SK-N-SH (cell line): ENCODE results near the gene PEMT. TPM values are rescaled to one million over a fixed set of nuclear protein-coding genes. Genes with fewer than 3 reads are reported as not detected.

Source experiments
- CTCF ChIA-PET: fragments of 300-600, 350-600 bp; formaldehyde crosslinking; extraction: SDS; loops from one replicate; lab custom pipeline; 2021; lab: Yijun Ruan, JAX
- POLR2A ChIA-PET: fragments of 350-600 bp; sonication (Branson Sonifier 250); formaldehyde crosslinking; extraction: SDS; loops from one replicate; lab custom pipeline; 2020; ENCODE audit warnings: antibody characterized with exemption, inconsistent platforms; lab: Yijun Ruan, JAX
- DNase-seq: peaks from one replicate; pipeline ENCODE4 v3.0.0; 2012
- H2AFZ ChIP-seq: fragments of 200-600 bp; sonication (generic); 2 replicates; pipeline ENCODE4 v1.8.1; 2016; ENCODE audit warnings: antibody characterized with exemption, mild to moderate bottlenecking, low read depth
- H3F3A ChIP-seq: fragments of 200-600 bp; sonication (generic); replicated peaks from 2 replicates; pipeline ENCODE3; 2016; ENCODE audit warnings: antibody characterized with exemption, mild to moderate bottlenecking; ENCODE audit not compliant: insufficient read depth
- H3K27ac ChIP-seq, 2 experiments: fragments of 200-500 bp in 1 of 2; fragments of 200-600 bp in 1 of 2; sonication (Bioruptor generic) in 1 of 2; sonication (generic), shearing (Covaris generic) in 1 of 2; 2 replicates each; pipeline versions ENCODE4 v1.5.1 to v1.6.1; 2014 to 2016; ENCODE audit warnings: low read depth in 2 of 2, inconsistent platforms in 1 of 2, low read length in 1 of 2, mild to moderate bottlenecking in 1 of 2, mixed read lengths in 1 of 2
- H3K27me3 ChIP-seq: fragments of 200-600 bp; sonication (generic), shearing (Covaris generic); 2 replicates; pipeline ENCODE4 v1.6.1; 2016; ENCODE audit warnings: mixed run types; ENCODE audit not compliant: insufficient read depth
- H3K36me3 ChIP-seq, 2 experiments: fragments of 200-500 bp in 1 of 2; fragments of 200-600 bp in 1 of 2; sonication (Bioruptor generic) in 1 of 2; sonication (generic) in 1 of 2; replicated peaks in 1 of 2; 2 replicates each; pipeline versions ENCODE3 to v1.5.1; 2014 to 2016; ENCODE audit warnings: low read length in 1 of 2, mild to moderate bottlenecking in 1 of 2; ENCODE audit not compliant: insufficient read depth in 2 of 2, control insufficient read depth in 1 of 2
- H3K4me1 ChIP-seq, 2 experiments: fragments of 200-500 bp in 1 of 2; fragments of 200-600 bp in 1 of 2; sonication (Bioruptor generic) in 1 of 2; sonication (generic), shearing (Covaris generic) in 1 of 2; 2 replicates each; pipeline versions ENCODE4 v1.5.1 to v1.6.1; 2014 to 2016; ENCODE audit warnings: low read depth in 1 of 2, low read length in 1 of 2, mixed run types in 1 of 2; ENCODE audit not compliant: insufficient read depth in 2 of 2, control insufficient read depth in 1 of 2
- H3K4me2 ChIP-seq: fragments of 200-600 bp; sonication (generic), shearing (Covaris generic); 2 replicates; pipeline ENCODE4 v1.6.1; 2017; ENCODE audit warnings: mixed run types
- H3K4me3 ChIP-seq, 2 experiments: fragments of 200-500 bp in 1 of 2; fragments of 200-600 bp in 1 of 2; sonication (Bioruptor generic) in 1 of 2; sonication (generic), shearing (Covaris generic) in 1 of 2; 2 replicates each; pipeline versions ENCODE4 v1.5.1 to v1.8.1; 2014 to 2016; ENCODE audit warnings: low read depth in 2 of 2, inconsistent platforms in 1 of 2, low read length in 1 of 2, mild to moderate bottlenecking in 1 of 2, mixed read lengths in 1 of 2, moderate library complexity in 1 of 2
- H3K79me2 ChIP-seq: fragments of 200-600 bp; sonication (generic); 2 replicates; pipeline ENCODE4 v1.8.1; 2017; ENCODE audit warnings: mild to moderate bottlenecking; ENCODE audit not compliant: insufficient read depth
- H3K9ac ChIP-seq: fragments of 200-600 bp; sonication (generic); 2 replicates; pipeline ENCODE4 v1.6.1; 2017; ENCODE audit warnings: mixed run types
- H3K9me2 ChIP-seq: fragments of 200-600 bp; sonication (generic); 2 replicates; pipeline ENCODE4 v1.6.1; 2017; ENCODE audit warnings: mixed run types
- H3K9me3 ChIP-seq: fragments of 200-600 bp; sonication (generic); 2 replicates; pipeline ENCODE4 v1.6.1; 2017; ENCODE audit warnings: mixed run types, mild to moderate bottlenecking, moderate library complexity
- H4K20me1 ChIP-seq: fragments of 200-600 bp; sonication (generic); 2 replicates; pipeline ENCODE4 v1.6.1; 2017; ENCODE audit warnings: mild to moderate bottlenecking, mixed run types; ENCODE audit not compliant: insufficient read depth
- EP300 ChIP-seq, 2 experiments: IDR thresholded peaks; 2 replicates each; pipeline versions ENCODE4 v1.4.0 to v1.6.1; 2012; ENCODE audit warnings: borderline replicate concordance in 1 of 2, low read depth in 1 of 2, low read length in 1 of 2
- EZH2phosphoT487 ChIP-seq: fragments of 200-600 bp; sonication (generic); IDR thresholded peaks from 2 replicates; pipeline ENCODE4 v1.6.1; 2017; ENCODE audit warnings: low read depth, mixed run types, mild to moderate bottlenecking, antibody characterized with exemption, moderate library complexity, borderline replicate concordance
- FOSL2 ChIP-seq: IDR thresholded peaks from 2 replicates; pipeline ENCODE4 v1.4.0; 2012; ENCODE audit warnings: low read depth, mild to moderate bottlenecking, moderate library complexity, borderline replicate concordance
- FOXJ3 ChIP-seq: sonication (generic); formaldehyde crosslinking; IDR thresholded peaks from 2 replicates; pipeline ENCODE4 v1.5.1; 2020; ENCODE audit warnings: mild to moderate bottlenecking, missing genetic modification reagents
- GABPA ChIP-seq: IDR thresholded peaks from 2 replicates; pipeline ENCODE4 v1.4.0; 2012; ENCODE audit warnings: low read depth, mild to moderate bottlenecking
- GATA2 ChIP-seq: sonication (generic); formaldehyde crosslinking; IDR thresholded peaks from 2 replicates; pipeline ENCODE4 v1.5.0; 2020; ENCODE audit warnings: mild to moderate bottlenecking, missing genetic modification reagents
- JUND ChIP-seq: IDR thresholded peaks from 2 replicates; pipeline ENCODE4 v1.4.0; 2012
- MEF2A ChIP-seq: IDR thresholded peaks from 2 replicates; pipeline ENCODE4 v1.4.0; 2012; ENCODE audit warnings: low read depth, borderline replicate concordance
- MXI1 ChIP-seq: IDR thresholded peaks from 2 replicates; pipeline ENCODE4 v1.6.1; 2012; ENCODE audit warnings: mild to moderate bottlenecking, low read depth, low read length, improper control_type of control experiment
- POLR2AphosphoS5 ChIP-seq: IDR thresholded peaks from 2 replicates; pipeline ENCODE4 v1.6.1; 2012; ENCODE audit warnings: low read depth, low read length
- RCOR1 ChIP-seq: fragments of 150-350 bp; IDR thresholded peaks from 2 replicates; pipeline ENCODE4 v1.6.1; 2017; ENCODE audit warnings: antibody characterized with exemption, low read length
- SMC3 ChIP-seq: IDR thresholded peaks from 2 replicates; pipeline ENCODE4 v1.6.1; 2012; ENCODE audit warnings: low read depth, low read length, improper control_type of control experiment
- WGBS: methylation state at CpG from one replicate; pipeline ENCODE4 v1.1.6; 2017; ENCODE audit warnings: low lambda C conversion rate; 5-methylcytosine and 5-hydroxymethylcytosine counted together
- polyA plus RNA-seq, 3 experiments: library from polyadenylated mRNA; depleted of rRNA; stranded (reverse); fragments of >200 nt; gene quantifications; 2 replicates each; pipeline ENCODE4 v1.2.3, GENCODE V29; 2012
- TF ChIP-seq, protein P1 (sequence below): IDR thresholded peaks from 2 replicates; pipeline ENCODE4; 2012
- TF ChIP-seq, protein P2 (sequence below): fragments of 150-350 bp; IDR thresholded peaks from 2 replicates; pipeline ENCODE4 v1.6.1; 2016; ENCODE audit warnings: mild to moderate bottlenecking, low read depth, low read length
- TF ChIP-seq, protein P3 (sequence below): IDR thresholded peaks from 2 replicates; pipeline ENCODE4 v1.4.0; 2012; ENCODE audit warnings: low read depth

The PEMT gene
- polyA plus RNA-seq, 1 of the 3 experiments (the other 2 are of a cell fraction) = 52.8 TPM

DNA sequence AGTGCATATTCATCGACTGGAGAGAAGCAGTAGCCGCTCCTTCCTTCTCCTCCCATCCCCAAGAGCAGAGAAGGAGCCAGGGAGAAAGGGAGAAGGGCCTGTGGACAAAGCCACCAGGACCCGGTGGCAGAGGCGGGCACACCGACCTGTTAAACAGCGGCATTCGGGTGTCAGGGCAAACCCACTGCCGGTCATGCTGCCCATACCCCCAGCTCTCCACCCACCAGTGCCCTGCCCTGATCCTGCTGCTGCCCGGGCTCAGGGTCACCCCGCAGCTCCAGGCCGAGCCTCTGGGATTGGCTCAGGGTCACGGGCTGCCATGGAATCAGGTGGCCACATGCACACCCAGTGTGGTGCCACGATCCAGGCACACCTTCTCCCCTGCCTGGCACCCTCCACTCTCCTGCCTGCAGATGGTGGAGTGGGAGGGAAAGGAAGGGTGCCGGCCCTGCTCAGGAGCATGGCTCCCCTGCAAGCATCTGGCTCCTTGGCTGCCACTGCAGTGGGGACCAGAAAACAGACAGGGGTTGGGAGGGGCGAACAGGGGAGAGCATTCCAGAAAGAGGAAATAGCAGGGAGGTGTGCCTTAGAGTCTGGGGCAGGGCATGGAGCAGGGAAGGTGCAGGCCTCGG is 77.0 kb downstream of the PEMT start:
- Histone ChIP-seq H3K9me2 (no peaks in the 10 kb centered on the region), H3K79me2 (no peaks in the 10 kb centered on the region), H3K27me3 (no peaks in the 10 kb centered on the region), H2AFZ (no peak overlapping the region), H3F3A (no peaks in the 10 kb centered on the region), H3K27ac (peak overlapping the region in 1 of 2 experiments; percentile 82; a peak in 2 of 4 replicates), H3K4me3 (no peak overlapping the region), H3K36me3 (no peaks in the 10 kb centered on the region), H3K4me2 (no peak overlapping the region), H3K4me1 (peaks cover 6 to 32% of the 10 kb centered on the region in 2 experiments; a peak in 2 of 4 replicates), H3K9me3 (no peaks in the 10 kb centered on the region), H3K9ac (no peak overlapping the region), H4K20me1 (peaks cover 29% of the 10 kb centered on the region; the same call in 1 of the 2 replicates)
- CTCF ChIA-PET = interaction anchor here (1.0 to 2.7 kb wide), 4 partner anchors 8 to 99 kb away, joined by 3 to 18 read pairs (median 10); partner anchors contain the start of gene RASD1
- TF ChIP-seq EP300 (IDR thresholded peaks at IDR 0.05; ENCODE audit: borderline replicate concordance in 1 of 2, low read depth in 1 of 2, low read length in 1 of 2) = no peak
- no peak for TF ChIP-seq EZH2phosphoT487
- TF ChIP-seq, protein P1, sequence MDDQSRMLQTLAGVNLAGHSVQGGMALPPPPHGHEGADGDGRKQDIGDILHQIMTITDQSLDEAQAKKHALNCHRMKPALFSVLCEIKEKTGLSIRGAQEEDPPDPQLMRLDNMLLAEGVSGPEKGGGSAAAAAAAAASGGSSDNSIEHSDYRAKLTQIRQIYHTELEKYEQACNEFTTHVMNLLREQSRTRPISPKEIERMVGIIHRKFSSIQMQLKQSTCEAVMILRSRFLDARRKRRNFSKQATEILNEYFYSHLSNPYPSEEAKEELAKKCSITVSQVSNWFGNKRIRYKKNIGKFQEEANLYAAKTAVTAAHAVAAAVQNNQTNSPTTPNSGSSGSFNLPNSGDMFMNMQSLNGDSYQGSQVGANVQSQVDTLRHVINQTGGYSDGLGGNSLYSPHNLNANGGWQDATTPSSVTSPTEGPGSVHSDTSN = no peak
- TF ChIP-seq MEF2A = no peak
- no peak for TF ChIP-seq JUND
- TF ChIP-seq MXI1 = no peak
- no peak for TF ChIP-seq GABPA
- 82% methylated on average over 8 of the region's 16 CpGs for WGBS
- POLR2A ChIA-PET = interaction anchor here (0.9 to 1.2 kb wide), 2 partner anchors 14 to 18 kb away, joined by 3 to 6 read pairs; partner anchors contain the start of gene RASD1
- peak; percentile 59 for DNase-seq

DNA sequence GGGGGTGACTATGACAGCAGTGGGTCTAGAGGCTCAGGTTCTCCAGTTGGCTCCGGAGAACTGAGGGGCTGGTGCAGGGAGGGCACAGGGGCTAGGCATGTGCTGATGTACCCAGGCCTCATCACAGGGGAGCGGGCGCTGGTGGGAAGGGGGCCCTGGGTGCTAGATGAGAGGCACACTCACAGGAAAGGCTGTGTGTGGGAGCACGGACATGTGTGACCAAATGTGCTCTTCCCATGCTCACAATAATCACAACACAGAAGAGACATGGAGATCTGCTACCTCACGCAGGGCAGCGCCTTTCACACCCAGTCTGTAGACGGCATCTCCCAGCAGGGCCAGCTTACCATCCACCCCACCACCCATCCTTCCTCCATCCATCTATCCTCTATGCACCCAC is 77.9 kb downstream of the PEMT start:
- H4K20me1 ChIP-seq = peaks cover 29% of the 10 kb centered on the region; the same call in 1 of the 2 replicates
- no peak overlapping the region for H3K27ac ChIP-seq
- no peak overlapping the region for H2AFZ ChIP-seq
- H3K9me2 ChIP-seq = no peaks in the 10 kb centered on the region
- no peaks in the 10 kb centered on the region for H3K9me3 ChIP-seq
- H3K27me3 ChIP-seq = no peaks in the 10 kb centered on the region
- no peaks in the 10 kb centered on the region for H3F3A ChIP-seq
- no peak overlapping the region for H3K9ac ChIP-seq
- POLR2A ChIA-PET = no interaction called here
- H3K36me3 ChIP-seq = no peaks in the 10 kb centered on the region
- H3K4me2 ChIP-seq = no peak overlapping the region
- no peaks in the 10 kb centered on the region for H3K79me2 ChIP-seq
- peaks cover 6 to 32% of the 10 kb centered on the region in 2 experiments; a peak in 2 of 4 replicates for H3K4me1 ChIP-seq
- CTCF ChIA-PET = interaction anchor here (0.8 to 2.7 kb wide), 4 partner anchors 10 to 157 kb away, joined by 3 to 18 read pairs (median 4); no protein-coding TSS in a partner anchor
- DNase-seq = no peak
- WGBS = 96% methylated on average over 6 of the region's 7 CpGs
- TF ChIP-seq FOXJ3 (CRISPR knock-in tag) = no peak
- TF ChIP-seq JUND = no peak
- TF ChIP-seq SMC3 = no peak
- no peak for TF ChIP-seq GATA2 (CRISPR knock-in tag)
- TF ChIP-seq, protein P2, sequence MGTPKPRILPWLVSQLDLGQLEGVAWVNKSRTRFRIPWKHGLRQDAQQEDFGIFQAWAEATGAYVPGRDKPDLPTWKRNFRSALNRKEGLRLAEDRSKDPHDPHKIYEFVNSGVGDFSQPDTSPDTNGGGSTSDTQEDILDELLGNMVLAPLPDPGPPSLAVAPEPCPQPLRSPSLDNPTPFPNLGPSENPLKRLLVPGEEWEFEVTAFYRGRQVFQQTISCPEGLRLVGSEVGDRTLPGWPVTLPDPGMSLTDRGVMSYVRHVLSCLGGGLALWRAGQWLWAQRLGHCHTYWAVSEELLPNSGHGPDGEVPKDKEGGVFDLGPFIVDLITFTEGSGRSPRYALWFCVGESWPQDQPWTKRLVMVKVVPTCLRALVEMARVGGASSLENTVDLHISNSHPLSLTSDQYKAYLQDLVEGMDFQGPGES = no peak
- no peak for TF ChIP-seq MXI1
- TF ChIP-seq, protein P3, sequence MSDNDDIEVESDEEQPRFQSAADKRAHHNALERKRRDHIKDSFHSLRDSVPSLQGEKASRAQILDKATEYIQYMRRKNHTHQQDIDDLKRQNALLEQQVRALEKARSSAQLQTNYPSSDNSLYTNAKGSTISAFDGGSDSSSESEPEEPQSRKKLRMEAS = no peak
- no peak for TF ChIP-seq MEF2A
- no peak for TF ChIP-seq FOSL2
- no peak for TF ChIP-seq RCOR1
- no peak for TF ChIP-seq POLR2AphosphoS5
- TF ChIP-seq, all 33 proteins: peak for 0
- H3K4me3 ChIP-seq = no peak overlapping the region
